Measurements from ENCODE around the gene LRRC25. TPM values are rescaled to one million over a fixed set of nuclear protein-coding genes. Genes with fewer than 3 reads are reported as not detected.

LRRC25 gene
- total RNA-seq, 2 donors from 2014 or later, result 1.6 to 5.5 TPM

DNA sequence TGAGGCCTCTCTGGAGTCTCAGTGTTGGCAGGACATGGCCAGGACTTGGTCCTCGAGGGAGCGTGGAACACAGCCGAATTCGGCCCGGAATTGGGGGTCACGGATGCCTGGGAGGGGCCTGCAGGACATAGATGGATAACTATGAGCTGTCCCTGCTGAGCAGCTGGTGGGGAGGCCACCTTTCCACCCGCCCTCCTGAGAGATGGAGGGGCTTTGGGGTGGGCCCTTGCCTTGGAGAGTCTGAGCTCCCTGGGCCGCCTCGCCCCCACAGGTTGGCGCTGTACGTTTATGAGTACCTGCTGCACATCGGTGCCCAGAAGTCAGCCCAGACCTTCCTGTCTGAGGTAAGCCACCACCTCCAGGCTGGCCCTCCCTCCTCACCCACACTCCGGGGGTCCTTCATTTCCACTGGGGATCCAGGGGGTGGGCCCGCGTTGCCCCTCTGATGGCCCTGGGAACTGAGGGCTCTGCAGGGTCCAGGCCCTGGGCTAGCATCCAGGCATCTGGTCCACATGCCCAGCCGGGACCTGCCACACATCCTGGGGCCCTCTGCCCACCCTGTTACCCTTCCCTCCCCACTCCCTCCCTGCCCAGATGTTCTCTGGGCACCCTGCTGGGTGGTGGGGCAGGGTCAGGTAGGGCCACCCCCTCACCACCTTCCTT lies 29.8 kb upstream of the LRRC25 start:
- Histone ChIP-seq H3K36me3 (no peaks in the 10 kb centered on the region), H3K4me3 (no peak overlapping the region), H3K27me3 (replicated peaks; ENCODE audit: insufficient read depth) (no peaks in the 10 kb centered on the region), H3K27ac (no peak overlapping the region), H3K4me1 (replicated peaks) (no peaks in the 10 kb centered on the region), H3K9me3 (no peaks in the 10 kb centered on the region)
- DNase-seq (ENCODE audit: low spot score), result no peak
- intact Hi-C loops (cut with DNase I), result no loop called here
- WGBS, result 78% methylated on average over 16 of the region's 16 CpGs
- TF ChIP-seq POLR2AphosphoS5 (IDR thresholded peaks at IDR 0.05) (no peak), POLR2A (IDR thresholded peaks at IDR 0.05) (no peak)
- TF ChIP-seq, protein P1, sequence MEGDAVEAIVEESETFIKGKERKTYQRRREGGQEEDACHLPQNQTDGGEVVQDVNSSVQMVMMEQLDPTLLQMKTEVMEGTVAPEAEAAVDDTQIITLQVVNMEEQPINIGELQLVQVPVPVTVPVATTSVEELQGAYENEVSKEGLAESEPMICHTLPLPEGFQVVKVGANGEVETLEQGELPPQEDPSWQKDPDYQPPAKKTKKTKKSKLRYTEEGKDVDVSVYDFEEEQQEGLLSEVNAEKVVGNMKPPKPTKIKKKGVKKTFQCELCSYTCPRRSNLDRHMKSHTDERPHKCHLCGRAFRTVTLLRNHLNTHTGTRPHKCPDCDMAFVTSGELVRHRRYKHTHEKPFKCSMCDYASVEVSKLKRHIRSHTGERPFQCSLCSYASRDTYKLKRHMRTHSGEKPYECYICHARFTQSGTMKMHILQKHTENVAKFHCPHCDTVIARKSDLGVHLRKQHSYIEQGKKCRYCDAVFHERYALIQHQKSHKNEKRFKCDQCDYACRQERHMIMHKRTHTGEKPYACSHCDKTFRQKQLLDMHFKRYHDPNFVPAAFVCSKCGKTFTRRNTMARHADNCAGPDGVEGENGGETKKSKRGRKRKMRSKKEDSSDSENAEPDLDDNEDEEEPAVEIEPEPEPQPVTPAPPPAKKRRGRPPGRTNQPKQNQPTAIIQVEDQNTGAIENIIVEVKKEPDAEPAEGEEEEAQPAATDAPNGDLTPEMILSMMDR (IDR thresholded peaks at IDR 0.05), result no peak

DNA sequence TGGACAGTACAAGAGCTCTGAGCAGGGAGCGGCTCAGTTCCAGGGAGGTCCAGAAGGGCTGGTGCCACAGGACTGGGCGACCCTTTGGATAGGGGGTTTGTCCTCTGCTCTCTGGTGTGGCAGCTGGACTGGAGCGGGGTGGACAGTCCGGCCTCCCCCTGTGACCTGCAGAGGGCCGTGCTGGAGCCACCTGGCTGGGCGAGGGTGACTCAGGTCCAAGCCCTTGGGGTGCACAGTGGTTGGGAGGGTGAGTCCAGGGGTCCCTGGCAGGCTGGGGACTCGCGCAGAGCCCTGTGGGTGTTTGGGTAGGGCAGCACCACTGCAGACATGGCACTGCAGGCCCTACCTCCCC lies 29.0 kb upstream of the LRRC25 start:
- intact Hi-C loops (cut with DNase I), result no loop called here
- peak overlapping the region in 1 of 2 donors; percentile 9 for H3K27ac ChIP-seq
- TF ChIP-seq, protein P1 (IDR thresholded peaks at IDR 0.05), result no peak
- TF ChIP-seq POLR2A (IDR thresholded peaks at IDR 0.05) (no peak), POLR2AphosphoS5 (IDR thresholded peaks at IDR 0.05) (no peak)
- no peak overlapping the region for H3K4me3 ChIP-seq
- H3K27me3 ChIP-seq (replicated peaks; ENCODE audit: insufficient read depth), result no peaks in the 10 kb centered on the region
- H3K9me3 ChIP-seq, result no peaks in the 10 kb centered on the region
- 63% methylated on average over 7 of the region's 8 CpGs for WGBS
- H3K36me3 ChIP-seq, result no peaks in the 10 kb centered on the region
- DNase-seq (ENCODE audit: low spot score), result no peak
- H3K4me1 ChIP-seq (replicated peaks), result no peaks in the 10 kb centered on the region

DNA sequence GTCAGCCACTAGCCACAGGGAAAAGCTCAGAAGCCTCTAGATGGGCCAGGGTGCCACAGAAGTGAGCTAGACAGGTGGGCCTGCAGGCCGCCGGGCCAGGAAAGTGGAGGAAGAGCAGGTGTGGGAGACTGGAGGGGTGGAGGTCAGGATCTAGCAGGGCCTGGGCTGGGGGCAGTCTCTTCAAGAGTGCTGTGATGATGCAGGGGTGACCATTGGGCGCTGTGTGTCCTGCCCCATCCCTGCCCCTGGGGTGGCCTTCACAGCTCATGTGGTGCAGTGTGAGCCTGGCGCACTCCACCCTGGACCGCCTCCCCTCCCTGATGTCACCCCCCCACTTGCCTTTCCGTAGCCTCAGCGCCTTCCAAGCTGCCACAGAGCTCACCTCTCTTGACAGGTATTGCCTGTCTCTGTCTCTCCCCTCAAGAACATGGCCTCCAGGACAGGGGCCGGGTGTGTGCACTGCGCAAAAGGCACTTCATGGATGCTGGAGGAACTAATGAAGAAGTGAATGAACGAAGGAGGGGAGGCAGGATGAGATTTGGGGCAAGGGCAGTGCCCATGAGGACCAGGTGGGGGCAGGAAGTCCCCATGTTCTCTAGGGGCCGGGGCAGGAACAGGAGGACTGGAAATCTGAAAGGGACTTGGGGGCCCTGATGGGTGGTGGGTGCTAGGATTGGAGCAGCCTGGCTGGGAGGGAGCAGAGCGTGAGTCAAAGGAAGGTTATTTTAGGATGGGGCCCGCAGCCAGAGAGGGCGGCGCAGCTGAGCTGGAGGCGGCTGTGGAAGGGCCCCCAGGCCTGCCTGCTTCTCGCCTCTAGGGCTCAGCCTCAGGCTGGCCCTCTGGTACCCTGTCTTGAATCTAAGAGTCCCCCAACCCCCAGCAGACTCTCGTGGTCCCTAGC lies 28.3 kb upstream of the LRRC25 start:
- Histone ChIP-seq H3K36me3 (no peaks in the 10 kb centered on the region), H3K4me1 (replicated peaks) (no peaks in the 10 kb centered on the region), H3K9me3 (no peaks in the 10 kb centered on the region), H3K27ac (peak overlapping the region in 1 of 2 donors; percentile 9), H3K4me3 (no peak overlapping the region), H3K27me3 (replicated peaks; ENCODE audit: insufficient read depth) (no peaks in the 10 kb centered on the region)
- TF ChIP-seq POLR2A (IDR thresholded peaks at IDR 0.05) (no peak), POLR2AphosphoS5 (IDR thresholded peaks at IDR 0.05) (no peak)
- TF ChIP-seq, protein P1 (IDR thresholded peaks at IDR 0.05), result no peak
- DNase-seq (ENCODE audit: low spot score), result no peak
- intact Hi-C loops (cut with DNase I), result no loop called here
- WGBS, result 51% methylated on average over 16 of the region's 18 CpGs

DNA sequence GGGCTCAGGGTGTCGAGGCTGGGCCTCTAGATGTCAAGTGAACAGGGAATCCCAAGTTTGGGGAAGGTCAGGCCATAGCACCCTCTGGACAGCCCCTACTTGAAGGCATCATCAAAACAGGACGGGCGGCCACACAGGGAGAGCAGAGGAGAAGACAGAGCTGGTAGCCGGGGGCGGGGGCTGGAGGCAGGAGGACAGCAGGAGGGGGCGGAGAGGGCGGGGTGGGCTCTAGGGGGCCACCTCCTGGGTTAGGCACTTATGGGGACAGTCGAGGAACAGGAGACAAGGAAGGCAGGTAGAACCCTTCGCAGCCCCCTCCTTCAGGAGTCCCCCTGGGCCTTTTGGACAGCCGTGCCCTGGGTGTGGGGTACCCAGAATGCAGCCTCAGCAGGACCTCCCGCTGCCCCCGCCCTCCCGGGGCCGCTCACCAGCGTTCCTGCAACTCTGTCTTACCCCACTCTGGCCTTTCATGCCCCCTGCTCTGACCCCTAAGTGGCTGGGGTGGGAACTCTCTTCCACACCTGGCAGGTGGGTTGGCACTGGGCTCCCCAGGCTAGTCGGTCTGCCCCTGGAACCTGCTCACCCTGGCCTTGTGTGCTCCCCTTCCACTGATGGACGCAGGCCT lies 27.6 kb upstream of the LRRC25 start:
- intact Hi-C loops (cut with DNase I), result no loop called here
- 81% methylated on average over 17 of the region's 17 CpGs for WGBS
- no peaks in the 10 kb centered on the region for H3K4me1 ChIP-seq (replicated peaks)

More for the DNA sequence above, 27.6 kb upstream of the LRRC25 start:
- no peak overlapping the region for H3K4me3 ChIP-seq
- peak overlapping the region in 1 of 2 donors; percentile 9 for H3K27ac ChIP-seq
- H3K27me3 ChIP-seq (replicated peaks; ENCODE audit: insufficient read depth), result no peaks in the 10 kb centered on the region
- TF ChIP-seq POLR2AphosphoS5 (IDR thresholded peaks at IDR 0.05) (no peak), POLR2A (IDR thresholded peaks at IDR 0.05) (no peak)
- TF ChIP-seq, protein P1 (IDR thresholded peaks at IDR 0.05), result no peak
- no peak for DNase-seq (ENCODE audit: low spot score)
- H3K36me3 ChIP-seq, result no peaks in the 10 kb centered on the region
- H3K9me3 ChIP-seq, result no peaks in the 10 kb centered on the region

Data from prostate gland (tissue), 2 donors.